Thyroid gland (tissue), 4 donors: ENCODE data around the gene CSNK1D. TPM values are rescaled to one million over a fixed set of nuclear protein-coding genes. Genes with fewer than 3 reads are reported as not detected.

Experiments used
- DNase-seq, 2 donors: peaks; one replicate each; pipeline ENCODE4 v3.0.0-alpha.2; 2019
- H3K27ac ChIP-seq, 3 donors: fragments of 200-600 bp; sonication (generic); 1 replicate in 2 of 3; 2 replicates in 1 of 3; pipeline ENCODE4 v1.5.1; 2016 to 2019; ENCODE audit warnings: mild to moderate bottlenecking in 1 of 3, moderate library complexity in 1 of 3
- H3K27me3 ChIP-seq: fragments of 200-600 bp; sonication (generic); one replicate; pipeline ENCODE4 v1.5.1; 2019
- H3K36me3 ChIP-seq, 2 donors: fragments of 200-600 bp; sonication (generic); one replicate each; pipeline ENCODE4 v1.5.1; 2016 to 2019
- H3K4me1 ChIP-seq, 2 donors: fragments of 200-600 bp; sonication (generic); one replicate each; pipeline ENCODE4 v1.5.1; 2017 to 2019
- H3K4me3 ChIP-seq, 3 donors: fragments of 200-600 bp; sonication (generic); replicated peaks in 1 of 3; 1 replicate in 2 of 3; 2 replicates in 1 of 3; pipeline ENCODE4 v1.5.1; 2016; ENCODE audit warnings: mild to moderate bottlenecking in 1 of 3
- H3K9me3 ChIP-seq: fragments of 200-600 bp; sonication (generic); one replicate; pipeline ENCODE4 v1.5.1; 2017
- CTCF ChIP-seq, 6 experiments: fragments of 200-600 bp in 3 of 6; fragments of 450-650 bp in 3 of 6; sonication (generic) in 3 of 6; IDR thresholded peaks; one replicate each; pipeline ENCODE4 v1.5.1; 2016 to 2019; ENCODE audit warnings: antibody characterized with exemption in 6 of 6, mild to moderate bottlenecking in 2 of 6, inconsistent platforms in 1 of 6, moderate library complexity in 1 of 6
- POLR2A ChIP-seq, 2 donors: fragments of 450-650 bp; IDR thresholded peaks; one replicate each; pipeline ENCODE4 v1.6.1; 2017; ENCODE audit warnings: antibody characterized with exemption in 2 of 2, mild to moderate bottlenecking in 2 of 2, moderate library complexity in 1 of 2
- WGBS, 2 donors: methylation state at CpG; one replicate each; pipeline ENCODE4 v1.1.5; 2017; 5-methylcytosine and 5-hydroxymethylcytosine counted together
- intact Hi-C: fragments of 100-400 bp; cut with DNase I; formaldehyde crosslinking; loops from one replicate; pipeline ENCODE4 v1.15.1; 2023
- total RNA-seq, 4 donors: library from RNA; depleted of rRNA; stranded (reverse); fragments of >200 nt; gene quantifications; one replicate each; pipeline ENCODE4 v1.2.3, GENCODE V29; 2016

Gene CSNK1D
- total RNA-seq, 4 donors from 2014 or later = 47.3 to 91.2 (median 88.7) TPM

- Histone ChIP-seq H3K9me3 (no peaks in the 10 kb centered on the region), H3K4me3 (peak overlapping the region in 1 of 3 donors; percentile 81), H3K27me3 (no peaks in the 10 kb centered on the region), H3K36me3 (no peaks in the 10 kb centered on the region), H3K27ac (peak overlapping the region; percentile 77 to 90 (median 82)), H3K4me1 (peaks cover 75 to 83% of the 10 kb centered on the region in 2 donors)
- 36 to 60% methylated on average over 1 to 5 of the region's 42 CpGs for WGBS, 2 donors
- peak; percentile 59 to 69 for DNase-seq
- intact Hi-C loops = no loop called here
- TF ChIP-seq POLR2A (IDR thresholded peaks at IDR 0.05) = peak in 1 of 2 donors; percentile 26
- TF ChIP-seq CTCF (IDR thresholded peaks at IDR 0.05) = no peak
Observed at GRCh38 chr17:82231562-82232321, 41.8 kb downstream of the CSNK1D start.

- 0 to 10% methylated on average over 1 to 4 of the region's 18 CpGs for WGBS, 2 donors
- Histone ChIP-seq H3K27me3 (no peaks in the 10 kb centered on the region), H3K36me3 (no peaks in the 10 kb centered on the region), H3K4me1 (peaks cover 70 to 78% of the 10 kb centered on the region in 2 donors), H3K4me3 (peak overlapping the region in 1 of 3 donors; percentile 81), H3K9me3 (no peaks in the 10 kb centered on the region), H3K27ac (peak overlapping the region; percentile 77 to 90 (median 82))
- DNase-seq = no peak
- TF ChIP-seq CTCF (IDR thresholded peaks at IDR 0.05) = no peak
- TF ChIP-seq POLR2A (IDR thresholded peaks at IDR 0.05) = no peak
- intact Hi-C loops = no loop called here
Observed at GRCh38 chr17:82231312-82231561, 42.3 kb downstream of the CSNK1D start.

- Histone ChIP-seq H3K27ac (peak overlapping the region; percentile 77 to 90 (median 82)), H3K4me3 (peak overlapping the region in 1 of 3 donors; percentile 81), H3K36me3 (no peaks in the 10 kb centered on the region), H3K27me3 (no peaks in the 10 kb centered on the region), H3K9me3 (no peaks in the 10 kb centered on the region), H3K4me1 (peaks cover 65 to 73% of the 10 kb centered on the region in 2 donors)
- TF ChIP-seq POLR2A (IDR thresholded peaks at IDR 0.05) (peak in 1 of 2 donors; percentile 25), CTCF (IDR thresholded peaks at IDR 0.05) (peak in 4 of 6 experiments; percentile 36 to 57 (median 46))
- peak; percentile 72 to 79 for DNase-seq
- no CpG with 5 or more reads among the region's 76 CpGs for WGBS, 2 donors
- intact Hi-C loops = no loop called here
Observed at GRCh38 chr17:82230609-82231311, 42.7 kb downstream of the CSNK1D start.

- no peak for DNase-seq
- Histone ChIP-seq H3K4me3 (peak overlapping the region in 2 of 3 donors; percentile 65 to 81), H3K27me3 (no peaks in the 10 kb centered on the region), H3K36me3 (no peaks in the 10 kb centered on the region), H3K4me1 (peaks cover 57 to 65% of the 10 kb centered on the region in 2 donors), H3K9me3 (no peaks in the 10 kb centered on the region), H3K27ac (peak overlapping the region; percentile 77 to 90 (median 82))
- 54 to 68% methylated on average over 6 to 20 of the region's 28 CpGs for WGBS, 2 donors
- intact Hi-C loops = no loop called here
- TF ChIP-seq POLR2A (IDR thresholded peaks at IDR 0.05) (no peak), CTCF (IDR thresholded peaks at IDR 0.05) (no peak)
Observed at GRCh38 chr17:82229698-82230608, 43.5 kb downstream of the CSNK1D start.
